ENCODE results near the gene MGAT5.

Gene MGAT5

GRCh38 chr2:134218930-134219658 is 34.8 kb upstream of the MGAT5 start:
- Histone ChIP-seq H3K9me3 (ENCODE audit: control insufficient read depth in 1 of 2, low read length in 2 of 2) (no peaks in the 10 kb centered on the region), H3K27ac (ENCODE audit: low read length) (no peak overlapping the region), H3K4me1 (ENCODE audit: control insufficient read depth in 1 of 2, insufficient read depth in 2 of 2, low read length in 2 of 2) (peaks cover 7 to 15% of the 10 kb centered on the region in 2 donors), H3K36me3 (ENCODE audit: control insufficient read depth in 1 of 2, insufficient read depth in 2 of 2, low read length in 2 of 2) (no peaks in the 10 kb centered on the region), H3K27me3 (ENCODE audit: low read depth, low read length) (no peaks in the 10 kb centered on the region), H3K4me3 (ENCODE audit: low read depth in 1 of 2, low read length in 2 of 2) (no peak overlapping the region)

GRCh38 chr2:134220344-134220974 is 33.4 kb upstream of the MGAT5 start:
- Histone ChIP-seq H3K27me3 (ENCODE audit: low read depth, low read length) (no peaks in the 10 kb centered on the region), H3K4me3 (ENCODE audit: low read depth in 1 of 2, low read length in 2 of 2) (no peak overlapping the region), H3K4me1 (ENCODE audit: control insufficient read depth in 1 of 2, insufficient read depth in 2 of 2, low read length in 2 of 2) (peaks cover 7 to 15% of the 10 kb centered on the region in 2 donors), H3K27ac (ENCODE audit: low read length) (no peak overlapping the region), H3K9me3 (ENCODE audit: control insufficient read depth in 1 of 2, low read length in 2 of 2) (no peaks in the 10 kb centered on the region), H3K36me3 (ENCODE audit: control insufficient read depth in 1 of 2, insufficient read depth in 2 of 2, low read length in 2 of 2) (no peaks in the 10 kb centered on the region)

GRCh38 chr2:134224005-134224404 is 29.9 kb upstream of the MGAT5 start:
- Histone ChIP-seq H3K27ac (ENCODE audit: low read length) (no peak overlapping the region), H3K4me1 (ENCODE audit: control insufficient read depth in 1 of 2, insufficient read depth in 2 of 2, low read length in 2 of 2) (peaks cover under 1 to 13% of the 10 kb centered on the region in 2 donors), H3K27me3 (ENCODE audit: low read depth, low read length) (no peaks in the 10 kb centered on the region), H3K4me3 (ENCODE audit: low read depth in 1 of 2, low read length in 2 of 2) (no peak overlapping the region), H3K36me3 (ENCODE audit: control insufficient read depth in 1 of 2, insufficient read depth in 2 of 2, low read length in 2 of 2) (no peaks in the 10 kb centered on the region), H3K9me3 (ENCODE audit: control insufficient read depth in 1 of 2, low read length in 2 of 2) (no peaks in the 10 kb centered on the region)

- H3K9me3 ChIP-seq (ENCODE audit: control insufficient read depth in 1 of 2, low read length in 2 of 2): no peaks in the 10 kb centered on the region
- no peak overlapping the region for H3K4me3 ChIP-seq (ENCODE audit: low read depth in 1 of 2, low read length in 2 of 2)
- H3K4me1 ChIP-seq (ENCODE audit: control insufficient read depth in 1 of 2, insufficient read depth in 2 of 2, low read length in 2 of 2): peaks cover 0 to 2% of the 10 kb centered on the region in 2 donors
- no peaks in the 10 kb centered on the region for H3K27me3 ChIP-seq (ENCODE audit: low read depth, low read length)
- no peaks in the 10 kb centered on the region for H3K36me3 ChIP-seq (ENCODE audit: control insufficient read depth in 1 of 2, insufficient read depth in 2 of 2, low read length in 2 of 2)
- H3K27ac ChIP-seq (ENCODE audit: low read length): no peak overlapping the region
Measured at GRCh38 chr2:134225173-134225572, 28.7 kb upstream of the MGAT5 start.

- no peaks in the 10 kb centered on the region for H3K36me3 ChIP-seq (ENCODE audit: control insufficient read depth in 1 of 2, insufficient read depth in 2 of 2, low read length in 2 of 2)
- no peak overlapping the region for H3K27ac ChIP-seq (ENCODE audit: low read length)
- no peaks in the 10 kb centered on the region for H3K9me3 ChIP-seq (ENCODE audit: control insufficient read depth in 1 of 2, low read length in 2 of 2)
- no peak overlapping the region for H3K4me3 ChIP-seq (ENCODE audit: low read depth in 1 of 2, low read length in 2 of 2)
- no peaks in the 10 kb centered on the region for H3K4me1 ChIP-seq (ENCODE audit: control insufficient read depth in 1 of 2, insufficient read depth in 2 of 2, low read length in 2 of 2)
- H3K27me3 ChIP-seq (ENCODE audit: low read depth, low read length): no peaks in the 10 kb centered on the region
Measured at GRCh38 chr2:134225841-134226240, 28.0 kb upstream of the MGAT5 start.

- no peaks in the 10 kb centered on the region for H3K9me3 ChIP-seq (ENCODE audit: control insufficient read depth in 1 of 2, low read length in 2 of 2)
- H3K4me3 ChIP-seq (ENCODE audit: low read depth in 1 of 2, low read length in 2 of 2): no peak overlapping the region
- H3K27me3 ChIP-seq (ENCODE audit: low read depth, low read length): no peaks in the 10 kb centered on the region
- H3K4me1 ChIP-seq (ENCODE audit: control insufficient read depth in 1 of 2, insufficient read depth in 2 of 2, low read length in 2 of 2): no peaks in the 10 kb centered on the region
- no peaks in the 10 kb centered on the region for H3K36me3 ChIP-seq (ENCODE audit: control insufficient read depth in 1 of 2, insufficient read depth in 2 of 2, low read length in 2 of 2)
- no peak overlapping the region for H3K27ac ChIP-seq (ENCODE audit: low read length)
Measured at GRCh38 chr2:134226601-134227000, 27.3 kb upstream of the MGAT5 start.

GRCh38 chr2:134227666-134228065 is 26.2 kb upstream of the MGAT5 start:
- Histone ChIP-seq H3K27ac (ENCODE audit: low read length) (no peak overlapping the region), H3K4me3 (ENCODE audit: low read depth in 1 of 2, low read length in 2 of 2) (no peak overlapping the region), H3K4me1 (ENCODE audit: control insufficient read depth in 1 of 2, insufficient read depth in 2 of 2, low read length in 2 of 2) (no peaks in the 10 kb centered on the region), H3K36me3 (ENCODE audit: control insufficient read depth in 1 of 2, insufficient read depth in 2 of 2, low read length in 2 of 2) (no peaks in the 10 kb centered on the region), H3K9me3 (ENCODE audit: control insufficient read depth in 1 of 2, low read length in 2 of 2) (no peaks in the 10 kb centered on the region), H3K27me3 (ENCODE audit: low read depth, low read length) (no peaks in the 10 kb centered on the region)

GRCh38 chr2:134228493-134228903 is 25.4 kb upstream of the MGAT5 start:
- no peaks in the 10 kb centered on the region for H3K4me1 ChIP-seq (ENCODE audit: control insufficient read depth in 1 of 2, insufficient read depth in 2 of 2, low read length in 2 of 2)
- no peak overlapping the region for H3K27ac ChIP-seq (ENCODE audit: low read length)
- no peak overlapping the region for H3K4me3 ChIP-seq (ENCODE audit: low read depth in 1 of 2, low read length in 2 of 2)
- no peaks in the 10 kb centered on the region for H3K27me3 ChIP-seq (ENCODE audit: low read depth, low read length)
- no peaks in the 10 kb centered on the region for H3K36me3 ChIP-seq (ENCODE audit: control insufficient read depth in 1 of 2, insufficient read depth in 2 of 2, low read length in 2 of 2)
- H3K9me3 ChIP-seq (ENCODE audit: control insufficient read depth in 1 of 2, low read length in 2 of 2): no peaks in the 10 kb centered on the region

GRCh38 chr2:134229540-134229939 is 24.3 kb upstream of the MGAT5 start:
- Histone ChIP-seq H3K27ac (ENCODE audit: low read length) (no peak overlapping the region), H3K9me3 (ENCODE audit: control insufficient read depth in 1 of 2, low read length in 2 of 2) (no peaks in the 10 kb centered on the region), H3K36me3 (ENCODE audit: control insufficient read depth in 1 of 2, insufficient read depth in 2 of 2, low read length in 2 of 2) (no peaks in the 10 kb centered on the region), H3K27me3 (ENCODE audit: low read depth, low read length) (no peaks in the 10 kb centered on the region), H3K4me1 (ENCODE audit: control insufficient read depth in 1 of 2, insufficient read depth in 2 of 2, low read length in 2 of 2) (peaks cover 0 to under 1% of the 10 kb centered on the region in 2 donors), H3K4me3 (ENCODE audit: low read depth in 1 of 2, low read length in 2 of 2) (no peak overlapping the region)

GRCh38 chr2:134230885-134231284 is 23.0 kb upstream of the MGAT5 start:
- H3K27ac ChIP-seq (ENCODE audit: low read length): no peak overlapping the region
- no peaks in the 10 kb centered on the region for H3K27me3 ChIP-seq (ENCODE audit: low read depth, low read length)
- no peaks in the 10 kb centered on the region for H3K9me3 ChIP-seq (ENCODE audit: control insufficient read depth in 1 of 2, low read length in 2 of 2)
- peaks cover 0 to 8% of the 10 kb centered on the region in 2 donors for H3K4me1 ChIP-seq (ENCODE audit: control insufficient read depth in 1 of 2, insufficient read depth in 2 of 2, low read length in 2 of 2)
- no peaks in the 10 kb centered on the region for H3K36me3 ChIP-seq (ENCODE audit: control insufficient read depth in 1 of 2, insufficient read depth in 2 of 2, low read length in 2 of 2)
- H3K4me3 ChIP-seq (ENCODE audit: low read depth in 1 of 2, low read length in 2 of 2): no peak overlapping the region

- no peaks in the 10 kb centered on the region for H3K27me3 ChIP-seq (ENCODE audit: low read depth, low read length)
- H3K4me1 ChIP-seq (ENCODE audit: control insufficient read depth in 1 of 2, insufficient read depth in 2 of 2, low read length in 2 of 2): peaks cover 0 to 8% of the 10 kb centered on the region in 2 donors
- no peaks in the 10 kb centered on the region for H3K36me3 ChIP-seq (ENCODE audit: control insufficient read depth in 1 of 2, insufficient read depth in 2 of 2, low read length in 2 of 2)
- no peak overlapping the region for H3K4me3 ChIP-seq (ENCODE audit: low read depth in 1 of 2, low read length in 2 of 2)
- H3K27ac ChIP-seq (ENCODE audit: low read length): no peak overlapping the region
- no peaks in the 10 kb centered on the region for H3K9me3 ChIP-seq (ENCODE audit: control insufficient read depth in 1 of 2, low read length in 2 of 2)
Measured at GRCh38 chr2:134231301-134231964, 22.4 kb upstream of the MGAT5 start.

Data from muscle layer of duodenum (tissue), 2 donors.